DND-41 (cell line): ENCODE results near the gene ANXA1.
"Not testable (repeated sequence)": the region's sequence is repeated elsewhere in the genome, so short reads cannot be mapped to it uniquely, and the experiment has no call there.

Experiments
- ATAC-seq: fragments of 200-7000 bp; cut with Tn5 transposase; 3 replicates; pipeline ENCODE4 v1.9.1; 2021; ENCODE audit warnings: low read depth; ENCODE audit not compliant: insufficient read depth
- DNase-seq: peaks from one replicate; pipeline ENCODE4 v3.0.0-alpha.2; 2020
- H2AFZ ChIP-seq: 2 replicates; pipeline ENCODE4 v1.6.0; 2012; ENCODE audit warnings: low read depth, low read length
- H3K27ac ChIP-seq: 2 replicates; pipeline ENCODE4 v1.5.1; 2012; ENCODE audit warnings: low read length, inconsistent platforms
- H3K27me3 ChIP-seq: fragments of 200-600 bp; sonication (generic); 2 replicates; pipeline ENCODE4 v1.6.0; 2012; ENCODE audit warnings: low read length, mild to moderate bottlenecking, inconsistent platforms; ENCODE audit not compliant: insufficient read depth, poor library complexity
- H3K36me3 ChIP-seq: 2 replicates; pipeline ENCODE4 v1.5.1; 2012; ENCODE audit warnings: low read length, inconsistent platforms; ENCODE audit not compliant: insufficient read depth
- H3K4me1 ChIP-seq: 2 replicates; pipeline ENCODE4 v1.5.1; 2012; ENCODE audit warnings: mild to moderate bottlenecking, low read length; ENCODE audit not compliant: insufficient read depth
- H3K4me2 ChIP-seq: 2 replicates; pipeline ENCODE4 v1.6.0; 2012; ENCODE audit warnings: mild to moderate bottlenecking, moderate library complexity, low read length, inconsistent platforms; ENCODE audit not compliant: insufficient read depth
- H3K4me3 ChIP-seq, 2 experiments: fragments of 200-600 bp in 1 of 2; shearing (Covaris generic) in 1 of 2; 2 replicates each; pipeline ENCODE4 v1.5.1; 2012 to 2016; ENCODE audit warnings: inconsistent platforms in 2 of 2, low read length in 2 of 2, mild to moderate bottlenecking in 2 of 2, low read depth in 1 of 2, moderate library complexity in 1 of 2
- H3K79me2 ChIP-seq: 2 replicates; pipeline ENCODE4 v1.6.0; 2012; ENCODE audit warnings: low read length, inconsistent platforms; ENCODE audit not compliant: insufficient read depth
- H3K9ac ChIP-seq: 2 replicates; pipeline ENCODE4 v1.6.0; 2012; ENCODE audit warnings: low read depth, mild to moderate bottlenecking, inconsistent platforms, low read length, moderate library complexity
- H3K9me3 ChIP-seq: 2 replicates; pipeline ENCODE4 v1.5.1; 2012; ENCODE audit warnings: low read length, moderate library complexity, mild to moderate bottlenecking, inconsistent platforms; ENCODE audit not compliant: insufficient read depth, severe bottlenecking
- H4K20me1 ChIP-seq: 2 replicates; pipeline ENCODE4 v1.6.0; 2012; ENCODE audit warnings: low read length; ENCODE audit not compliant: insufficient read depth
- CTCF ChIP-seq: IDR thresholded peaks from 2 replicates; pipeline ENCODE4 v1.5.1; 2012; ENCODE audit warnings: borderline replicate concordance, low read length, moderate library complexity, mild to moderate bottlenecking; ENCODE audit not compliant: poor library complexity, severe bottlenecking; ENCODE audit errors: extremely low read depth
- EZH2 ChIP-seq: IDR thresholded peaks from 3 replicates; pipeline ENCODE4 v1.6.1; 2012; ENCODE audit warnings: borderline replicate concordance, low read depth, mild to moderate bottlenecking, moderate library complexity, low read length, inconsistent platforms; ENCODE audit not compliant: severe bottlenecking

The ANXA1 gene

GRCh38 chr9:73107489-73108069 lies 44.1 kb upstream of the ANXA1 start:
- DNase-seq, result peak; percentile 70
- not testable (repeated sequence) for H3K9ac ChIP-seq, H3K4me2 ChIP-seq, H3K27me3 ChIP-seq, H4K20me1 ChIP-seq, H3K79me2 ChIP-seq, H3K9me3 ChIP-seq, H3K27ac ChIP-seq, H2AFZ ChIP-seq, H3K4me3 ChIP-seq, H3K36me3 ChIP-seq
- peaks cover 27% of the 10 kb centered on the region for H3K4me1 ChIP-seq
- peak; percentile 96 for ATAC-seq
- TF ChIP-seq CTCF, result peak; percentile 87

GRCh38 chr9:73114058-73114457 lies 37.6 kb upstream of the ANXA1 start:
- H3K36me3 ChIP-seq, result no peaks in the 10 kb centered on the region
- H2AFZ ChIP-seq, result no peak overlapping the region
- peak overlapping the region; percentile 85 for H3K27ac ChIP-seq
- H3K9ac ChIP-seq, result no peak overlapping the region; the same call in 1 of the 2 replicates
- peak; percentile 89 for ATAC-seq
- H3K4me1 ChIP-seq, result peaks cover 56% of the 10 kb centered on the region
- peak overlapping the region; percentile 39 for H3K4me2 ChIP-seq
- H3K79me2 ChIP-seq, result no peaks in the 10 kb centered on the region
- no peak overlapping the region for H3K4me3 ChIP-seq
- H3K27me3 ChIP-seq, result no peaks in the 10 kb centered on the region
- DNase-seq, result peak; percentile 33
- H3K9me3 ChIP-seq, result no peaks in the 10 kb centered on the region
- TF ChIP-seq EZH2, result no peak
- no peak for TF ChIP-seq CTCF
- no peaks in the 10 kb centered on the region for H4K20me1 ChIP-seq

DNA sequence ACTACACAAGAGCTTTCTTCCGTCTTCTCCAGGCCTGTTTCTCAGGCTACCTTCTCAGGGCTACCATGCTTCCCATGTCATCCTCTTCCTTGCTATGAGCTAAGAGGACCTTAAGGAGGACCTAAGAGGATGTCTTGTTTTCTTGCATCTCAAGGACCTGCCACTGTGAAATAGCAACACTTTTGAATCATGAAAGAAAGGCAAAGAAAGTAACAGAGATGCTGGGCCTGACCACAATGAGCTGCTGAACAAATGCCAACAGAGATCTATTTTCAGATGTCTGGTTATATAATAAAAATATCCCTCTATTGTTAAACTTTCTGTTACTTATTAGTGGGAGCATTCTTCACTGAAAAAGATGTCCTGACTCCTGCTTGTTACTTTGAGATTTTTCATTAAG lies 36.7 kb upstream of the ANXA1 start:
- Histone ChIP-seq H3K9ac (no peak overlapping the region), H4K20me1 (no peaks in the 10 kb centered on the region), H2AFZ (no peak overlapping the region), H3K27me3 (no peaks in the 10 kb centered on the region), H3K4me2 (peak overlapping the region; percentile 39; the same call in 1 of the 2 replicates), H3K79me2 (no peaks in the 10 kb centered on the region), H3K9me3 (no peaks in the 10 kb centered on the region), H3K36me3 (no peaks in the 10 kb centered on the region), H3K4me3 (peak overlapping the region in 1 of 2 experiments; percentile 10; a peak in 1 of 4 replicates), H3K4me1 (peaks cover 56% of the 10 kb centered on the region), H3K27ac (peak overlapping the region; percentile 85)
- ATAC-seq (peak; percentile 38), DNase-seq (no peak)
- TF ChIP-seq CTCF (no peak), EZH2 (no peak)
